SK-N-SH treated with all-trans-retinoic acid at 6 μM for 48 hours (cell line): ENCODE data around the gene DGKI.

Source experiments
- ATAC-seq: fragments of 200-7000 bp; cut with Tn5 transposase; 3 replicates; pipeline ENCODE4 v1.9.1; 2020; ENCODE audit warnings: mild to moderate bottlenecking, moderate library complexity
- ARNTL ChIP-seq: fragments of 450-650 bp; formaldehyde crosslinking; IDR thresholded peaks from 2 replicates; pipeline ENCODE4 v1.5.0; 2020; ENCODE audit warnings: low read depth, mild to moderate bottlenecking, moderate library complexity, borderline replicate concordance
- BACH2 ChIP-seq: fragments of 250-450 bp; sonication (Bioruptor Pico); IDR thresholded peaks from 2 replicates; pipeline ENCODE4 v1.9.0; 2021; ENCODE audit warnings: mild to moderate bottlenecking, borderline replicate concordance
- CREB5 ChIP-seq: fragments of 250-450 bp; sonication (Bioruptor Pico); IDR thresholded peaks from 2 replicates; pipeline ENCODE4 v1.5.1; 2020; ENCODE audit warnings: low read depth, mild to moderate bottlenecking, moderate library complexity
- CSDC2 ChIP-seq: fragments of 250-450 bp; sonication (Bioruptor Pico); IDR thresholded peaks from 2 replicates; pipeline ENCODE4 v1.5.0; 2020; ENCODE audit warnings: mild to moderate bottlenecking, moderate library complexity
- CSRNP3 ChIP-seq: fragments of 250-450 bp; sonication (Bioruptor Pico); IDR thresholded peaks from 2 replicates; pipeline ENCODE4 v1.5.1; 2021; ENCODE audit warnings: mild to moderate bottlenecking, moderate library complexity
- ESRRG ChIP-seq: fragments of 250-450 bp; sonication (Bioruptor Pico); IDR thresholded peaks from 2 replicates; pipeline ENCODE4 v1.6.1; 2021; ENCODE audit warnings: mild to moderate bottlenecking
- GLIS3 ChIP-seq: fragments of 250-450 bp; sonication (Bioruptor Pico); IDR thresholded peaks from 2 replicates; pipeline ENCODE4 v1.5.0; 2020; ENCODE audit warnings: mild to moderate bottlenecking, moderate library complexity
- ISL1 ChIP-seq: fragments of 250-450 bp; sonication (Bioruptor Pico); IDR thresholded peaks from 2 replicates; pipeline ENCODE4 v2.1.2; 2022; ENCODE audit warnings: mild to moderate bottlenecking, moderate library complexity
- OSR1 ChIP-seq: fragments of 250-450 bp; sonication (Bioruptor Pico); IDR thresholded peaks from 2 replicates; pipeline ENCODE4 v1.8.0; 2022; ENCODE audit warnings: moderate library complexity, mild to moderate bottlenecking, inconsistent platforms
- PATZ1 ChIP-seq: fragments of 250-450 bp; sonication (Bioruptor Pico); IDR thresholded peaks from 2 replicates; pipeline ENCODE4 v1.8.0; 2020; ENCODE audit warnings: mild to moderate bottlenecking, moderate library complexity, borderline replicate concordance
- PPARA ChIP-seq: fragments of 250-450 bp; sonication (Bioruptor Pico); IDR thresholded peaks from 2 replicates; pipeline ENCODE4 v1.5.0; 2020; ENCODE audit warnings: mild to moderate bottlenecking, borderline replicate concordance
- RARB ChIP-seq: fragments of 250-450 bp; sonication (Bioruptor Pico); IDR thresholded peaks from 2 replicates; pipeline ENCODE4 v1.8.0; 2021; ENCODE audit warnings: mild to moderate bottlenecking, moderate library complexity
- SNAI2 ChIP-seq: fragments of 250-450 bp; sonication (Bioruptor Pico); IDR thresholded peaks from 2 replicates; pipeline ENCODE4 v1.5.0; 2020; ENCODE audit warnings: mild to moderate bottlenecking, moderate library complexity
- TOX ChIP-seq: fragments of 250-450 bp; sonication (Bioruptor Pico); IDR thresholded peaks from 2 replicates; pipeline ENCODE4 v1.8.0; 2021; ENCODE audit warnings: mild to moderate bottlenecking, moderate library complexity, borderline replicate concordance
- ZC3H10 ChIP-seq: fragments of 250-450 bp; sonication (Bioruptor Pico); IDR thresholded peaks from 2 replicates; pipeline ENCODE4 v1.5.1; 2021; ENCODE audit warnings: mild to moderate bottlenecking, moderate library complexity
- ZFP3 ChIP-seq: fragments of 250-450 bp; sonication (Bioruptor Pico); IDR thresholded peaks from 2 replicates; pipeline ENCODE4 v1.5.0; 2020; ENCODE audit warnings: mild to moderate bottlenecking, moderate library complexity
- ZNF565 ChIP-seq: fragments of 450-650 bp; formaldehyde crosslinking; conservative IDR thresholded peaks from 2 replicates; pipeline ENCODE4 v1.5.0; 2020; ENCODE audit warnings: low read depth, mild to moderate bottlenecking, moderate library complexity
- ZNF8 ChIP-seq: fragments of 450-650 bp; formaldehyde crosslinking; IDR thresholded peaks from 2 replicates; pipeline ENCODE4 v1.5.0; 2020; ENCODE audit warnings: mild to moderate bottlenecking, moderate library complexity

The DGKI gene

DNA sequence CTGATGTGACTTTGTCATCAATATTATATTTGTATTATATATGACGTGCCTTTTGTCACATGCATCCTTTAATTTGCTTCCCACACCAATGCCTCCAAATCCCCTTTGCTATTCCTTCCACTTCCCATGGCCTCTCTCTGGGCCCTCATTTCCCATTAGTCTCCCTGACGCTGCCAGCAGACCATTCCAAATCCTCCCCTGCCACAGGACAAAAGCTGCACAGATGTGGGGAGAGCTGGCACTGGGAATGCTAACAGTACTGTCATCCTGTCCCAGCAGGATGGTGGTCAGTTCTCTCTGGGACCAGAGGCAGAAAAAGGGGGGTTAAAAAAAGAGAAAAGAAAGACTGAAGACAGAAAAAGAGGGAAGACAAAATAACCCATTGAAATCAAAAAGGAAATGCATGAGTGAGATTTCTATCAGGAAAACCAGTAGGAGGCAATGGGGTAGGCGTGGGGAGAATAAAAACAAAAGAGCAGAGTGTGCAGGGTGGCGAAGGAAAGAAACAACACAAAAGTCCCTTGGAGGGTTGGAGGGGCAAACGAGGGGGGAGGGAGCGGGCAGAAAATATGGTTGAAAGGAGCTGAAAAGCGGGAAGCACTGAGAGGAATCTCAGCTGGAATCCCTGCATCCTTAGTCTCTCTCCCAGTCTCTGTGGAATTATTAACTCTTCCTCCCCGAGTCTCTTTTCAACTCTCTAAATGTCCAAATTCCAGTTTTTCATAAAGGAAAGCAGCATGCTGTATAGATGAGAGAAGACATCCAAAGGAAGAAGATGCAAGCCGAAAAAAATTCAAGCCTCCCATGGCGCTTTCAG lies 444.0 kb downstream of the DGKI start:
- no peak for TF ChIP-seq OSR1 (CRISPR knock-in tag)
- TF ChIP-seq CREB5 (CRISPR knock-in tag), result no peak
- TF ChIP-seq CSRNP3 (CRISPR knock-in tag), result no peak
- no peak for ATAC-seq

- TF ChIP-seq RARB (CRISPR knock-in tag), result no peak
- TF ChIP-seq CREB5 (CRISPR knock-in tag), result no peak
- TF ChIP-seq OSR1 (CRISPR knock-in tag), result no peak
- no peak for TF ChIP-seq GLIS3 (CRISPR knock-in tag)
- no peak for TF ChIP-seq SNAI2
- no peak for TF ChIP-seq BACH2 (CRISPR knock-in tag)
- TF ChIP-seq ARNTL (CRISPR knock-in tag), result no peak
- TF ChIP-seq CSRNP3 (CRISPR knock-in tag), result no peak
- no peak for TF ChIP-seq ZFP3
- no peak for TF ChIP-seq PATZ1 (CRISPR knock-in tag)
- no peak for TF ChIP-seq ZNF8 (CRISPR knock-in tag)
- no peak for TF ChIP-seq ISL1 (CRISPR knock-in tag)
- no peak for TF ChIP-seq TOX (CRISPR knock-in tag)
- no peak for TF ChIP-seq ZNF565
- TF ChIP-seq PPARA, result no peak
- no peak for TF ChIP-seq ZC3H10
- no peak for TF ChIP-seq CSDC2 (CRISPR knock-in tag)
- ATAC-seq, result no peak
Measured at GRCh38 chr7:137399827-137400823, 446.6 kb downstream of the DGKI start.

GRCh38 chr7:137396051-137396450 lies 450.7 kb downstream of the DGKI start:
- TF ChIP-seq GLIS3 (CRISPR knock-in tag) (no peak), ZC3H10 (no peak), SNAI2 (no peak), CSDC2 (CRISPR knock-in tag) (no peak), ARNTL (CRISPR knock-in tag) (no peak), TOX (CRISPR knock-in tag) (no peak), RARB (CRISPR knock-in tag) (no peak), BACH2 (CRISPR knock-in tag) (no peak), CSRNP3 (CRISPR knock-in tag) (no peak), ZNF8 (CRISPR knock-in tag) (no peak), ISL1 (CRISPR knock-in tag) (no peak), ZFP3 (no peak), PATZ1 (CRISPR knock-in tag) (no peak), OSR1 (CRISPR knock-in tag) (no peak), ESRRG (CRISPR knock-in tag) (no peak), PPARA (no peak)
- no peak for ATAC-seq
